Cerebellar nuclear complex (tissue), 1 donor: ENCODE results near the gene ZNF581.
A peak's percentile ranks its signal among the peaks of the same experiment; 100 is the strongest.

ENCODE experiments used
- DNase-seq, 2 experiments: peaks; one replicate each; lab custom pipeline; 2025; lab: John Stamatoyannopoulos, UW

Gene ZNF581

GRCh38 chr19:55666343-55667005 lies 23.0 kb downstream of the ZNF581 start:
- no peak for DNase-seq

GRCh38 chr19:55667006-55667381 lies 23.5 kb downstream of the ZNF581 start:
- no peak for DNase-seq

GRCh38 chr19:55667511-55667910 lies 24.1 kb downstream of the ZNF581 start:
- DNase-seq = no peak

DNA sequence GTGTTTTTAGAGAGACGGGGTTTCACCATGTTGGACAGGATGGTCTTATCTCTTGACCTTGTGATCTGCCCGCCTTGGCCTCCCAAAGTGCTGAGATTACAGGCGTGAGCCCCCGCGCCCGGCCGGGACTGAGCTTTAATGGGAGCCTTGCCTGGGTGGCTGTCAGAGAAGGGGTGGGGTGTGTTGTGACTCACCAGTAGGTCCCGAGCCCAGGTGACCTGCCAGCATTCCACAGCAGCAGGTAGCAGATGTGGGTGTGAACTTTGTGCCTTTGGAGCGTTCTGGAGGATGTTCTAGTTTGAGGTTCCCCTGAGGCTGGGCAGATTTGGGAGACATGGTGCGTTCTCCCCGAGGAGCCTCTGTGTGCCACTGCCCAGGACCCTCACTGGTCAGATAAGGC lies 24.5 kb downstream of the ZNF581 start:
- no peak for DNase-seq

- no peak for DNase-seq
These were observed 25.3 kb downstream of the ZNF581 start for GRCh38 chr19:55668603-55669348.

GRCh38 chr19:55669418-55670279 lies 26.2 kb downstream of the ZNF581 start:
- no peak for DNase-seq

GRCh38 chr19:55670280-55671053 lies 27.0 kb downstream of the ZNF581 start:
- no peak for DNase-seq

DNA sequence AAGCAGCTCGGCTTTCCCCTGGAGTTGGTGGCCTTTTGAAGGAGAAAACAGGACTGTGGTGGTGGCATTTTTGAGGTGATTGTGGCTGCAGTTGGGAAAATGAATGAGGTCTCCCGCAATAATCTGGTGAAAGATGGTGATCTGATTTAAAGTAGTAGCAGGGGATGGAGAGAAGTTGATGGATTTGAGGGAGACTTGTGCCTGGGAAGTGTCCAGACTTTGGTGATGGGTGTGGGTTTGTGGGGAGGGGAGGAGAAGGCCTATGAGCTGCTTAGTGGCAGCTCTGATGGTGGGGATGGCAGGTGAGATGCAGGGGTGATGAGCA lies 27.6 kb downstream of the ZNF581 start:
- no peak for DNase-seq

- DNase-seq = no peak
These were observed 29.0 kb downstream of the ZNF581 start for GRCh38 chr19:55672418-55672817.

GRCh38 chr19:55673465-55673864 lies 30.0 kb downstream of the ZNF581 start:
- no peak for DNase-seq

DNA sequence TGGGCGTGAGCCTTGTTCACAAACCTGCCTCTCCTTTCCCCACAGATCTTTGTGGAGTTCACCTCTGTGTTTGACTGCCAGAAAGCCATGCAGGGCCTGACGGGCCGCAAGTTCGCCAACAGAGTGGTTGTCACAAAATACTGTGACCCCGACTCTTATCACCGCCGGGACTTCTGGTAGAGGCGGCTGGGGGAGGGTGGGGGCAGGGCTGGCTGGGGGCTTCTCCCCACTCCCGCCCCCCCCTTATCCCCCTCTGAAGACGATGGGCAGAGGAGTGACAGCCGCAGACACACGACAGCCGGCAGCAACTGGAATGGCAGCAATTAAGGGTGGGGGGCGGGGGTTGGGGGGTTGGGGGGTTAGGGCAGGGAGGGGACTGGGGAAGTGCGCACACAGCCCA lies 30.4 kb downstream of the ZNF581 start:
- DNase-seq = no peak

DNA sequence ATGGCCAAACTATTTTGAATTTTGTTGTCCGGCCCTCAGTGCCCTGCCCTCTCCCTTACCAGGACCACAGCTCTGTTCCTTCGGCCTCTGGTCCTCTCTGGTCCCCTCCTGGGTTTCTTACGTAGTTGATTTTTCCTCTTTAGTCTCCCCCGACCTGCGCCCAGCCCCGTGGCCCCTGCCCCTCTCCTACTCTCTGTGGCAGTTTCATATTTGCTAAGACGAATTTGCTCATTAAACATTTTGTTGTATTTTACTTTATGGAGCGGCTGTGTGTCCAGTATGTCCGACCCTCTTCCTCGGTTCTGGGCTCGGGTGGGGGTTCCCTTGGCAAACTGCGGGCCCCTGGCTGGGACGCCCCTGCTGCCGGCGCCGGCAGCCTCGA lies 31.0 kb downstream of the ZNF581 start:
- DNase-seq = no peak

- DNase-seq = peak; percentile 27 to 86
These were observed 31.6 kb downstream of the ZNF581 start, which contains the start of gene EPN1 for GRCh38 chr19:55674841-55675660. Gene EPN1, plus strand, starts transcription at chr19:55675226. Its CDS starts 3,402 bp downstream, at chr19:55678628.

DNA sequence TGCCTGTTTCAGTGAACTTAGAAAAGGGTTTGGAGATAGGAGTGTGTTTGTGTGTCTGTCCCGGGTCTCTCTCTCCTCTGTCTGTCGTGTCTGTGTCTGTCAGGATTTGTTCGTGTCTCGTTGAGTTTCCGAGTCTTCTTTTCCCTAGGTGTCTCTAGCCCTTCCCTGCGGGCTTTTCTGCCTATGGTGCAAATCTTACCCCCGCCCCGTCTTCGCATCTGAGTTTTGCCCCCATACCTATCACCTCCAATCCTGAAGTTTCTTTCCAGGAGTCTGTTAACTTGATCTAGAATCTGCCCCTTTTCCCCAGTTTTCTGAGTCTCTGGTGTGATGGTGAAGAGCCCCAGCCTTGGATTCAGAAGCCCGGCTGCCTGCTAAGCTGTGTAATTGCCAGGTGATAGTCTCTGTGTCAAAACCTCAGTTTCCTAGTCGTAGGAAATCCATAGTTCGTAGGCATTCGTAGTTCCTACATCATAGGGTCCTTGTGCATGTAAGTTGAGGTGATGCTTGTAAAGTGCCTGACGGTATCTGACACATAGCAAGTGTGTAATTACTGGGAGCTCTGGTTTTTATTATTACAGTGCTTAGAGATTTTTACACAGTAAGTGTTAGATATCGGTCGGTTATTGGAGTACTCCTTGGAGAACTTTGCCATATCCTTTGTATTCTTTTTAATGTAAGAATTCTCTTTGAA lies 32.4 kb downstream of the ZNF581 start:
- DNase-seq = no peak

GRCh38 chr19:55676383-55676782 lies 32.9 kb downstream of the ZNF581 start:
- no peak for DNase-seq

DNA sequence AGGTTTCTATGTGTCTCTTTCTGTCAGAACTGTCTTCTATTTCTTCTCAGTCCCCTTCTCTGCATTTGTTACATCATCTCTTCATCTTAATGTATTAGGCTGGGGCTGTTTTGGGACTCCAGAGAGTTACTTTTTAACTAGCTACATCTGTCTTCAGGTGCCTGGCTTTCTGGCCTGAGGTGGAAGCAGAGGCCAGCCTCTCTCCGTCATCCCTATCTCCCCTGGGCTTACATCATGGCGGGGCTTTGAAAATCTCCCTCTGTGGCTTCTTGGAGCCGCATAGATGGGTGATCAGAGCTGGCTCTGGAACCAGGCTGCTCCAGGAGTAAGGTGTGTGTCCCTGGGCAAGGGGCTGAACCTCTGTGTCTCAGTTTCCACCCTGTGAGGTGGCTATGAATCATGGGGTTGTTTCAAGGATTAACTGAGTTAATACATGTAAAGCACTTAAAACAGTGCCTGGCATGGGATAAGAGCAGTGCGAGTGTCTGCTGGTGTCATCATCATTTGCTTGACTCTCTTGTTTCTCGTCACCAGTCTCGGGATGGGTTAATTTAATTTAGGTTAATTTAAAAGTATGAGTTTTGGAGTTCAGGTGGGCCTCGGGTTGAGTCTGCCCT lies 33.5 kb downstream of the ZNF581 start:
- DNase-seq = no peak

- no peak for DNase-seq
These were observed 34.2 kb downstream of the ZNF581 start for GRCh38 chr19:55677572-55678028.

DNA sequence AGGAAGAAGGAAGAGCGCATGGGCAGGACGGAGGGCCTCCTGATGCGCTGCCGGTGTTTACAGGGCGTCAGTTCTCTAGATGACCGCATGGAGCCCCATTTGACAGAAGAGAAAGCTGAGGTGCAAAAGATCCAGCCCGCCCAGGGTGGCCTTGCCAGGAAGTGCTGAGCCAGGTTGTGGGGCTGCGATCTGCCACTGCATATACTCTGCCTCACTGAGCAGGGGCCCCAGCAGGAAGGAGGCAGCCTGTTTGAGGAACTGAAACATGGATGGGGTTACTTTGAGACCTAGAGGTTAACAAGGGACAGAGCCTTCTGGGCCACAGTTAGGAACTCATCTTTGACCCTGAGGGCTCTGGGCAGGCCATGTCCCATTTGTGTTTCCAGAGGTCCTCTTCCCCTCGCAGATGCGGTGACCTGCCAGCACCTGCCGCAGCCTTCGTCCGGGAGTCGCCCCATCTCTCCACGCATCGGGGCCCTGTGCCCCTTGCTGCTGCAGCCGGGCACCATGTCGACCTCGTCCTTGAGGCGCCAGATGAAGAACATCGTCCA lies 34.7 kb downstream of the ZNF581 start:
- no peak for DNase-seq

DNA sequence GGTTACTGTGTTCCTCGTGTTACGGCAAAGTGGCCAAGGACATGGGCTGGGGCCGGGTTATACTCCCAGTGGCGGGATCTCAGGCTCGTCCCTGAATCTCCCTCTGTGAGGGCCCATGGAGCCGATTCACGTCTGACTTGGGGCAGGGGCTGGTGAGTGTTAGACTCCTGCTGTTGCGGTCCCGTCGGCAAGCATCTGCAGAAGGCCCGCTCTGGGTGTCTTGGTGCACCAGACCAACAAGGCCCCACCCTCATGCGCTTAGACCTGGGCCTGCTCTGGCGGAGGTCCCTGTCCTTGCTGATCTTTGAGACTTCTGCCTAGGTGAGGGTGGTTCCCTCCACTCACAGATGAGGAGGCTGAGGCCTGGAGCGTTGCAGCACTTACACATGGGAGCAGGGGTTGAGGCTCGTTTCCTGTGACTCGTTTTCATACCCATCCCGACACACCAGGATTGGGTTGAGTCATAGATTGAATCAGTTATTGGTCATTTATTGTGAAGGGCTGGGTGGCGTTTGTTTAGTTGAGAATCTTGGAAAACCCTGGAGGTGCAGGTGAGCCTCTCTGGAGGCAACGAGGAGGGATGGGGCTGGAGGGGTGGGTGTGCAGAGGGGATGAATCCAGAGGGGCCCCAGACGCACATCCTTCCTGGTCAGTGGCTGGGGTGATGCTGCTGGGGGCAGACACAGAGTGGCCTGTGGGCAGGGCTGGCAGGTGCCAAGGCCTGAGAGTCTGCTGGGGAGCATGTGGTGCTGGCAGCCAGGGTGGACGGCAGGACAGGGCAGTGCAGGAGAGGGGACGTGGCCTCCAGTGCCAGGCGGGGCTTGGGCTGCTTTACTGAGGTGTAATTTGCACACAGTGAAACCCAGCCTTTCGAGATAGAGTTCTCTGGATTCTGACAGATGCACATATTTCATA lies 36.2 kb downstream of the ZNF581 start:
- DNase-seq = no peak
